Myocyte (in vitro differentiated cells): ENCODE results near the gene TAP2. TPM values are rescaled to one million over a fixed set of nuclear protein-coding genes. Genes with fewer than 3 reads are reported as not detected.
"Not testable (repeated sequence)": the region's sequence is repeated elsewhere in the genome, so short reads cannot be mapped to it uniquely, and the experiment has no call there.

Experiments used
- DNase-seq: peaks from one replicate; pipeline ENCODE4 v3.0.0-alpha.2; 2012; ENCODE audit warnings: low read depth
- polyA plus RNA-seq: library from polyadenylated mRNA; unstranded; fragments of >200 nt; gene quantifications from one replicate; pipeline ENCODE4 v1.2.1, GENCODE V29; 2012; ENCODE audit warnings: missing spikeins
- total RNA-seq: library from RNA; depleted of rRNA; stranded (reverse); fragments of >200 nt; gene quantifications from 2 replicates; pipeline ENCODE4 v1.2.3, GENCODE V29; 2014

Gene TAP2
- total RNA-seq, result 3.8 and 4.1 TPM in 2 replicates
- 22.2 TPM for polyA plus RNA-seq

DNA sequence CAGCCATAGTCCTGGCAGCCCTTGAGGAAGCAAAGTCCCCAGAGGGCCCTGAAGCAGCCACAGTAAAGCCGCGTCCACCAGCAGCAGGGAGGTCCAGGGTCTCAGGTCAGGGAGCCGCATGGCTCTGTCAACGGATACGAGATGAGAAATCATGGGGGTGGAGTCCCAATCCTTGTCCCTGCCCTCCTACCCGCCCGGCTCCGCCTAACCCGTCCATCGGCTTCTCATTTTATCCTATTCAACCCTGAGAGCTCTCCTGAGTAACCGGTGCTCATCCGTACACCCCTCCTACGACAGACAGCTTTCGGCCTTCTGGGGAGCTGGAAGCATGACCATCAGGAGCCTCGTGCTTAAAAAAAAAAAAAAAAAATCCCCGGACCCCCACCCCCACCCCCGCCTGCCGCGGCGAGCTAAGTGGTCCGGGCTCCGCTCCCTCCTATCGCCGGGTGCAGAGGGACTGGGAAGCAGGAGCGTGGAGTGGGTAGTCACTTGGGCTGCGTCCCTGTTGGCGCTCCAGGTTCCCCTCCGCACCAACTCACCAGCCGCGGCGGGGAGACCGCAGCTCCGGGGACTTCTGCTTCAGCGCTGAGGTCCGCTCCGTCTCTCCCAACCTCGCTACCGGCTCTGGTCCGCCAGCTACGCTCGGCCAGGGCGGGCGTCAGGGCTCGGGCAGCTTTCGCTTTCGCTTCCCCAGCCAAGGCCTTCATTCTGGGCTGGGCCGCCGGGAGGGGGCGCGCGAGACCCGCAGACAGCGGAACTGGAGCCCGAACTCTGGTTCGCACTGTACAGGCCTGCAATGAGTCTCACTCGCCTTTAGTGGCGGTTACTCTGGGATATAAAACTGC lies at the start of gene TAP2:
TAP2 (minus strand) TSS at position 626 of the 845 bp plus-strand sequence; CDS start at position 120, 506 bp downstream.
- peak; percentile 93 for DNase-seq

DNA sequence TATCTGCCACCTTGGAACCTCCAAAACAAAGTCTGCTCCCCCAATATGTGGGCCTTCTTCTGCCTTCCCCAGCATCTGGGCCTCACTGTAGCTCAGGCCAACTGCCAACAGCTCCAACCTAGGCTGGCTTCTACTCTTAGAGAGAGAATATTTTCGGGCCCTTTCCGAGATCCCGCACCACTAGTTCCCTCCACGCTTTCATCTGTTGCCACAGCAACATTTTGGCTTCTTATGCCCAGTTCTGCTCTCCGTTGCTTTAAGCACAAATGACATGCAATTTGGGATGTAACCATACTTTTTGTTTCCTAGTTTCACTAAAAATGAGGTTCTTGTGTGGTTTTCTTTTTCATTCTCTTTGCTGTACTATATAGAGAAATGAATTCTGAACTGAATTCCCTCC lies 49.1 kb upstream of the TAP2 start:
- no peak for DNase-seq

DNA sequence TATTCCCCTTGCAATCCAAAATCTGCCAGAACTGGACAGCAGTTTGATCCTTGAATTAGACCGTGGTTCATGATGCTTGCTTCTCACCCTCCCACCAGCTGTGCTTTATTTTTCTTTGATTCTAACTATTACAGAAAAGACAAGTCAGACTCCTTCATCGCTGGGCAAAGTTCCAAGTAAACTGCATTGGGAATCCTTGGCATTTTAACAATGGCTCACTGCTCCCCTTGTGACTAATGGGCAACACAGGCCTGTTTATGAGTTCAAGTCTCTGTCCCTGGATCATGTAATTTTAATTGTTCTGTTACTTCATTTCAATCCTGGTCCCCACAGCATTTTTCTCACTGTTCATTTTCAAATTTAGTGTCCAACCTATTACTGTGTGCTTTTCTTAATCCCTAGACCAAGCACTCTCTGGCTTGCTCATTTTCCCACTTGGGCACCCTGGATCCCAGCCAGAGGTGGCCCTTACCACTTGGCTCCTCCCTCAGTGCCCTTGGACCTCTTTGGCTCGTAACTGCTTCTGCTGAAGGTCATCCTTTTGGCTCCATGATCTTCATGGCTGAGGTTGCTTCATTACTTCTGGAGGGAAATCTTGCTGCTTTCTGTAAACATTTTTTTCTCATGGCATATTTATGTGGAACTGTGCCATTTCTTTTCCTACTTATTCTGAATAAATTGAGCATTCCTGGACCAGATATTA lies 48.3 kb upstream of the TAP2 start:
- peak; percentile 76 for DNase-seq

DNA sequence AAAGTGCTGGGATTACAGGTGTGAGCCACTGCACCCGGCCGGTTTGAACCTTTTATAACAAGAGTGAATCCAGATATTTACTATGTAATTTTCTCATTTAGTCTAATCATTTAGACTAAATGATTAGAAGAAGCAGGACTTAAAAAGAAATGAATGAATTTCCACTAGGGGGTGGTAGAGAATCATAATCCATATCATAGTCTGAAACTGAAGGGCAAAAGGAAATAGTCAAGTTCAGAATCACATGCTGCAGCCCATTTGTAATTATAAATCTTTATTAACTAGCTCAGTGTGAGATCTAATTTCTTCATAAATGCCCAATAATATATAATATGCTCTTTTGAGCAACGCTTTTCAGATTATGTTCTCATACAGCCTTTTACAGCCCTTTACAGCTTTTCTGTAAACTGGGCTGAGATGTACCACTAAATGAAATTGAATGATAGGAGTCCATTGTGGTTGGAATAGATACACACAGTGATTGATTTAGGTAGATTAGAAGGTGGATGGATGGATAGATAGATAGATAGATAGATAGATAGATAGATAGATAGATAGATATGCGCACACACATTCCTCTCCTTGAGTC lies 47.3 kb upstream of the TAP2 start:
- peak; percentile 77 for DNase-seq

DNA sequence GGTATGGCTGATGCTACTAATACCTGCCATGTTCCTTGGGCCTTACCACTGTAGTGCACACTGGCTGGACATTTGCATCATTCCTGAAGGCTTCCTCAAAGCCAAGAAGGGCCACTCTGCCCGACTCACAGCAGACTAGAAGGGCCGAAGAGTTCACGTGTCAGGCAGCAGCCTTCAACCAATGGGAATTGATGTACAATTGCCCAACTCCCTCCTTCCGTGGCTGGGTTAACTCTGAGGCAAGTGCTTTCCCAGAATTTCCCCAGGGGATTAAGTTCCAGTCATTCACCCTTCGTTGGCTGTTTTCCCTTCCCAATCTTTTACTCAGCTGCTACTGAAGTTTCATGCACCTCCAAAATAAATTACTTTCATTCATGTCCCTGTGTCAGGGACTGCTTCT lies 45.2 kb upstream of the TAP2 start:
- DNase-seq, result peak; percentile 64

DNA sequence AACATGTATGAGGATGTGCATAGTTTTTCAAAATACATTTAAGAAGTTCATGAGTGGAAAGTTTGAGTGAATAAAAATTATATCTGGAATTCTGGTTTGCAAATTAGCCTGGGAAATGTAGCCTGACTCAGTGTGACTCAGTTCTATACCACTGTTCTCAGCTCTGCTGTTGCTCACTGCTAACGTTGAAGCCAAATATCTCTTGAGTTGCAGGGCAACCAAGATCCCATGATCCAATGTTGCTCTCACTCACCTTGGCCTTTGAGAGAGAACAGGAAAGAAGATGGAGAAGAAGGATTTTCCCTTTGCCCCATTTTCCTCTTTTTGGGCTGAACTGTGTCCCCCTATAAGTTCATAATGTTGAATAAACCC lies 44.3 kb upstream of the TAP2 start:
- no peak for DNase-seq

DNA sequence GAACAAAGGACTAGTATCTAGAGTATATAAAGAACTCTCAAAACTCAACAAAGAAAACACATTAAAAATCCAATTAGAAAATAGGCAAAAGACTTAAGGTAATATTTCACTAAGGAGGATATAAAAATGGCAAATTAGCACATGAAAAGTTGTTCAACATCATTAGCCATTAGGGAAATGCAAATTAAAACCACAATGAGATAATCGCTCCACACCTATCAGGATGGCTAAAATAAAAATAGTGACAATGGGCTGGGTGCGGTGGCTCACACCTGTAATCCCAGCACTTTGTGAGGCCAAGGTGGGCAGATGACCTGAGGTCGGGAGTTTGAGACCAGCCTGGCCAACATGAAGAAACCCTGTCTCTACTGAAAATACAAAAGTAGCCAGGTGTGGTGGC lies 42.4 kb upstream of the TAP2 start:
- DNase-seq, result not testable (repeated sequence)

DNA sequence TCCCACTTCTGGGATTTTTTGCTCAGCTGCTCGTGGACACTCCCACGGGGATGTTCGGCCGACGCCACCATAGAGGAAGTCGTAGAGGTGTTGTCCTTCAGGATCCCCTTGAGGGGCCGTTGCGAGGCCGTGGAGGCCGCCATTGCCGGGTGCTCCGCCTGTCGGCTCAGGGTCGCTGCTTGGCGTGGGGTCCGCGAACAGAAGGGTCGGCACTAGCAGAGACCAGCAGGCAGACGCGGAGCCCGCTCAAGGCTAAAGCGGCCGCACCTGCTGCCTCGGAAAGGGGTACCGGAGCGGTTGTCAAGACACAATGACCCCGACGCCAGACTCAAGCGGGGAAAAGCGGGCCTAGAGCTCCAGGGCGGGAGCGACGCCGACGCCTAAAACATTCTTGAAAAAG lies 41.2 kb upstream of the TAP2 start:
- no peak for DNase-seq

DNA sequence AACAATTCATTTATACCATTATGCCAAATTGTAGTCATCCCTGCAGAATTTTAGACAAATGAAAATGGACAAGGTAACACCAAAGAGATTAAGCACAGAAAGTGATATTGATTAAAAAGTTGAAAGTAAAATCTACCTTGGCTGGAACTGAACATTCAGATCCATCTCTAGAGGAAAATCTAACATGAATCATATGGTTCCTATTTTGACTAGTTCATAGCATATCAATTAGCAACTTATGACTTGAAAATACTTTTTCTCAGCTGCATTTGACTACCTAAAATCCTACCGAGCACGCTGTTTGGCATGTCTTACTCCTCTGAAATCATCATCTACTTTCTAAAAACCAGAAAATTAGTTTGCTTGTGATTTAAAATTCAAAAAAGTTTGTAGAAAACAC lies 38.1 kb upstream of the TAP2 start:
- DNase-seq, result no peak

DNA sequence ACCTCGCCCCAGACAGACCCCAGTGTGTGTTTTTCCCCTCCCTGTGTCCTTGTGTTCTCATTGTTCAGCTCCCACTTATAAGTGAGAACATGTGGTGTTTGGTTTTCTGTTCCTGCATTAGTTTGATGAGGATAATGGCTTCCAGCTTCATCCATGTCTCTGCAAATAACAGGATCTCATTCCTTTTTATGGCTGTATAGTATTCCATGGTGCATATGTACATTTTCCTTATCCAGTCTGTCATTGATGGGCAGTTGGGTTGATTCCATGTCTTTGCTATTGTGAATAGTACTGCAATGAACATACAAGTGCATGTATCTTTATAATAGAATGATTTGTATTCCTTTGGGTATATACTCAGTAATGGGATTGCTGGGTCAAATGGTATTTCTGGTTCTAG lies 35.4 kb upstream of the TAP2 start:
- DNase-seq, result not testable (repeated sequence)

DNA sequence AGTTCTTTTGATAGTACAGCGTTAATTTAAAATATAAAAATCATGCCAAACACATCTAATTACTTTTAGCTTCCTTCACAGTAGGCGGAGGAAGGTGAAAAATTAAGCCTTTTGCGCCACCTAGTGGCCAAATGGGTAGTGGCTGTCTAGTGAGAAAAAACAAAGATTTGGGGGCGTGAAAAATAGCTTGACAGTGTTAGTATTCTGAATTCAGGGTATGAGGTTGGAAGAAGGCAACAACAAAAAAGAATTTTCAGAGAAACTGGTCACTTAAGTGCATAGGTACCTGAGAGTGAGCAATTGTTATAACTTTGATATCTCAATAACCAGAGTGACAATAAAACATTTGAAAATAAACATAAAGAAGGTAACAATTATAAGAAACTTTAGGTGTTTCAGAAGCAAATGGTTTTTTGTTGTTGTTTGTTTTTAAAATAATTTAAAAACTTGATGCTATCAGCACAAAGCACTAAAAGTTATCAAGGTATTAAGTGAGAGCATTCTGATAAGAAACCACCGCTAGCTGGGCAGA lies 29.8 kb upstream of the TAP2 start:
- peak; percentile 83 for DNase-seq

DNA sequence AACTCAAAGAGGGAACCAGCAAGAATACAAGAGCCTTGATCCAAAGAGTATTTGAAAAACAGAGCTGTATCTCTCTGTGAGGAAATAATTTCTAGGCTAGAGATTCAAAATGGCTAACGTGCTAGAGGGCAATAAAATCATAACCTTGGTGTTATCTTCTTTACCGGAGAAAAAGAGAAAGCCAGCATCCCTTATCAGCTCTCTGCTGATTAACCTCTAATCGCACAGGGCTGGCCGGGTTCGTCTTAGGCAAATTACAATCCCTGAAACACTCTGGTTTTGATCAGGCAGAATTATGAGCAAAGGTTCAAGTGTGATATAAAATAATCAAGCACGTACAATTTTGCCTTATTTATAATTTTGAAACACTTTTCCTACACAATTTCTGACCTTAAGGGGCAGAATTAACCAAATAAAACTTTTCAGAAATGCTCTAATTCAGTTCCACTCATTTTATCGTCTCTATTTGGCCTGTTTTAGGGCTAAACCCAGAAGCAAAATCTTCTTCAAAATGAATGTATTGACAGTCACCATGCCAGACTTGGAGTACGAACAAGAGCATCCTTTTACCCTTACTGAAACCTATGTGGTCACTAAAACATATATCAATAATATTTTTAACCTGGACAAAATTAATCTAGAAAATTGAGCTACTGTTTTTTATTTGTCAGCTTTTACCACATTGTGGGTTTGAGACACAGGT lies 29.2 kb upstream of the TAP2 start:
- no peak for DNase-seq

DNA sequence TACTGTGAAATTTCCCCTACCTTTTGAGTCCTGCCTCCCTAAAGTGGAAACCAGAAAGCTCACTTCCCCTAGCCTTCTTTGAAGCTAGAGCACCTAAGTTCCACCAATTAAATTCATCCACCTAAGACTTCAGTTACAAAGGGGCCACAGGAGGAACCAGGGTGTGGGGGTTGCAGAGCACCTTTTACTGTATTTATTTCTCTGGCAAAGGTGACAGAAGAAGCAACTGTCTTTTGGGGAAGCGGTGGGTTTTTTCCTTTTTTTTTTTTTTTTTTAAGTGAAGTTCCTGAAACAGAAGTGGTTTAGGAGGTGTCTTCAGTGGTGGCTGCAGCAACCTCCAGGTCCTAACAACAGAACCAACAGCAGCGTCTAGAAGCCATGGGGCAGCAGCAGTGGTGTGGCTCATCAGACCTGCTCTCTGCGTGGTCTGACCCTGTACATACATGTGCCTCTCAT lies 28.5 kb upstream of the TAP2 start:
- no peak for DNase-seq

DNA sequence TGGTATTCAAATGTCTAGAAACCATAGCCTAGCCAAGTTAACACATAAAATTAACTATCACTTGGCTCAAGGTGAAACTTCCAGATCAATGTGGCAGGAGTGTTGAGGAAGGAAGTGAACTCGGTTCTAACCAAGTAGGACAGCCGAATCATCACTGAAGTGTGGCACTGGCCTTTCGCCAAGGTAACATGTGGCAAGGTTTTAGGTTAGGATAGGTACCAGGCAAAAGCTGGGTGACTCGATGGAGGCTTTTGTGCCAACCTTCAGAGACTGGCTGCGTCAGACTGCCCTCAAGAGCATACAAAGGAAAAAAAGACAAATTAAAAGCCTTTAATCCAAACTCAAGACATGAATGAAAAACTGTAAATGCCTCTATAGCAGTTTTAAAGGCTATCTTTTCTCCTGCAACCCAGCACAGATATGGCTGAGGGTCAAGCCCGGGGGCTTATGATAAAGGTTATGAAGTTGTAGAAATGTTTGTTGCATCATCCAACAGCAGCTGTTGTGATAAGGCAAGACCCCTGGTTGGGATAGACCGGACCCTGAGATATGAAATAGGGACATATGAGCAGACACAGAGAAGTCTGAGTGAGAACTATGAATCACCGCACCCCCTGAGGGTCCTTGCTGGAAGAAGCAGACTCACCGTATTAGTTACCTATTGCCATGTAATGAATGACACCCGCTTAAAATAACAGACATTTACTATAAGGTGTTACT lies 27.3 kb upstream of the TAP2 start:
- no peak for DNase-seq

DNA sequence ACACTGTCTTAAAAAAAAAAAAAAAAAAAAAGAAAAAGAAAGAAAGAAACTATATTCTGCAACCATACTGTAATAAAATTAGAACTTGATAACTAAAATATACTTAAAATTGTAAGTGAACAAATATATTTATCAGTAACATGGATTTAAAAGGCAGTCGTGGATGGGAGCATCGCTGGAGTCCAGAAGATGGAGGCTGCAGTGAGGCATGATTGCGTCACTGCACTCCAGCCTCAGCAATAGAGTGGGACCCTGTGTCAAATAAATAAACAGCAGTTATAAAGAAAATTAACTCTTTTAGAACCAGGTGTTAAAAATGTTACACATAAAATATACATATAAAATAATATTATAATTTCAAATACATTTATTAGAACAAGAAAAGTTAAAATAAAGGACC lies 24.2 kb upstream of the TAP2 start:
- no peak for DNase-seq

DNA sequence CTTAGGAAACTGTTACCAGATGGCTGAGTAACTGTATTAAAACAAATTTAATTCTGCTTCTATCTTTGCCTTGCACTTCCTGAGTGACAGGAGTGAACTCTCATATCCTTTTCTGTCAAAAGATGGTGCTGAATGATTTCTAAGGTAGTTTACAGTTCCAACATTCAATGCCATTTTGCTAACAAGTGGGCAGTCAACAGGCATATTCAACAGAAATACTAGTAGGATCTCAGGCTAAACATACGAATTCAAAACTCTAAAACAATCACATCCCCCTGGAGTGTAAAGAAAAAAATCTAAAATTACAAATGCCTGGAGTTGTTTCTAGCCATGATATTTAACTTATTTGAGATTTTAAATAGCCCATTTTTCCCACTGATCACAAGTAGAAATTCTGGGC lies 22.1 kb upstream of the TAP2 start:
- no peak for DNase-seq

DNA sequence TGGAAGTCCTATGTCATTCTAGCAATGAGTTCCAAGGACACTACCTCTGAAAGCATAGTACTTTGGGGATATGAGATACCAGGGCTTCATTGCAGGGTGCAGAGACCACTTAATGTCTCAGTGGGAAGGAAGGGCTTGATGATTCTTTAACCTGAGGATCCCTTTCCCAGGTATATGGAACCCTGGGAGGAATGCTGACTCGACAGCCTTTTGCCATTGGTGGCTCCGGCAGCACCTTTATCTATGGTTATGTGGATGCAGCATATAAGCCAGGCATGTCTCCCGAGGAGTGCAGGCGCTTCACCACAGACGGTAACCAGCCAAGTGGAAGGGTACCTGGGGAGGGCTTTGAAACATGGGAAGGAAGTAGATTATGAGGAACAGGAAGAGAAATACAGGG lies 19.7 kb upstream of the TAP2 start:
- no peak for DNase-seq

DNA sequence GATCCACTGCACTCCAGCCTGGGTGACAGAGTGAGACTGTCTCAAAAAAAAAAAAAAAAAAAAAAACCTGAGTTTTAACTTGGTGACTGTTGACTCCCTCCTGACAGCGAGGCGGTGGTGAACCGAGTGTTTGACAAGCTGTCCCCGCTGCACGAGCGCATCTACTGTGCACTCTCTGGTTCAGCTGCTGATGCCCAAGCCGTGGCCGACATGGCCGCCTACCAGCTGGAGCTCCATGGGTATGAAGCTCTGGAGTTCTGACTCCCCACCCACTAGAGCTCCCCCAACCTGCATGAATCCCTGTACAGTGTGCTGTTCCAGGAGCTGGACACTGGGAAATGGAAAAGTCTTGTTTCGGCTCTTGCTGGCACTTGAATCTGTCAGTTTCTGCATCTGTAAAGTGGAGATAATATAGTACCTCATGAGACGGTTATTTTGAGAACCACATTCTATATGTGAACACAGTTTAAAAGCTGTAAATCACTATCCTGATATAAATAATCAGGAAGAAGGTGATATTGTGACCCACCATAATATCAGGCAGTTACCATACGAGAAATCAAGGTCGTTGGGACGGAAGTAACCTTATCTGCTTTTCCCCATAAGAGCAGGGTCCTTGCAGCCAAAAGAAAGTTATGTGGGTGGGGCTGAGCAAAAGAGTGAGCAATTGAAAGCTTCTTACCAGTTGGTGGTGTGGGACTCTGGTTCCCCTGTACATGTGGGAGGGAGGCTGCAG lies 18.8 kb upstream of the TAP2 start:
- no peak for DNase-seq

DNA sequence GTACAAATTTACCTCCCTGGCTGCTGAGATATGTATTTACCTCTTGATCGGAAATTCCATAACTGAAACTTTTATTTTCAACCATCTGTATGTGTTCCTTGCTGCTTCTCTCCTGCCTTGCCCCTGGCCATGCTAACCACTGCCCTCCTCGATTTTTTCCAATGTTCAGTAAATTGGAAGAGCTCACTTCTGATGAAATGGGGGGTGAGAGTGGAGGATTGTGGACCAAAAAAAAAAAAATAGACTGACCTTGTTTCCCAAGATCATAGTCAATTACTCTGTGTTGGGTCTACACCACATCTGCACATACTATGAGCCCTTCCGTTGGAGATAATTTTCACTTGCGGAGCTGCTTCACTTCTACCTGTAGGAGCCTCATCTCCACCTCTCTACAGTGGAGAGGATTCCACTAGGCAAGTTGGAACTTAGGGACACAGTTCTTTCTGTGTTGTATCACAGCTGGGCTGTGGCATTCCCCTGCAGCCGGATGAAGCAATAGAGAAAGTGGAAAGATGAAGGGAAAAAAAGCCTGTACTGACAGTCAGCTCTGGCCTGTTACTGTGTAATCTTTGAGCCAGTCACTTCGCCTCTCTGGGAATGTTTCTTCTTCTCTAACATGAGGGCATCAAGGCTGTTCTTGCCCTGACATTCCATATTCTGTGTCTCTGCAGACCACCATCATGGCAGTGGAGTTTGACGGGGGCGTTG lies 17.1 kb upstream of the TAP2 start:
- no peak for DNase-seq
